NCI-H748 treated with DMSO at 0.1 percent for 48 hours (cell line): ENCODE measurements around the gene STT3A.
"Not testable (repeated sequence)": the region's sequence is repeated elsewhere in the genome, so short reads cannot be mapped to it uniquely, and the experiment has no call there.

Experiments used
- DNase-seq: peaks from one replicate; lab custom pipeline; 2025; lab: John Stamatoyannopoulos, UW

Gene STT3A

DNA sequence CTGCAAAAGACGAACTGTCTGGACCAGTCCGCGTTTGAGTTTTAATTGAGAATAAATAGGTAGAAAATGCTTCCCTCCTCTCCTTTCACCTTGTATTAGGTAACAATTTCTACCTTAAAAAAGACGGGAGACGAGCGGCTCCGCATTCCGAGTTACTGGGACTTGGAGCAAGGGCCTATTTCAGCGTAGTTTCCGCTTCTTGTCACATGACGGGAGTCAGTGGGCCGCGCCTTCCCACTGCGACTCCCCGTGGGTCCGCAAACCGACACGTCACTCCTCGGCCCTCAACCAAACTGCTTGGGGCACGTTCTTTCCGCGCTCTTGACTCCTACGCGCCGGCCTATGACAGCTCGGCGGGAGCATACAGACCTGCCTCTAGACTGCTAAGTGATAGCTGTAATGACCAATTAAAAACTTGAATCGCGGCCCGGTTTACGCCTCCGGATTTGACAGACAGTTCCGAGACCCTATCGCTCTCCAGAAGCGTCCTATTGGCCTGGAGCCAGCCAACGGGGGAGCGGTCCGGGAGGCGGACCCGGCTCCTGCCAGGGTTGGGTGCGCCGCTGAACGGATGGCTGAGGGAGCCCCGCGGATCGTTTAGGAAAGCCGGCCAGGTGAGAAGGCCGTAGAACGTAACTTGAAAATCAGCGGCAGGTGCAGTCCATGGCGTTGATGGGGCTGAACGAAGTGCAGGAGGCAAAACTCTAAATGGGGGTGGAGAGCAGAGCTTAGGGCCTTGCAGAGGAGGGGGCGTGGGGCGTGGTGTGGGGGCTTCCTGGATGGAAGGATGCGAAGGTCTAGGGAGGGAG is at the start of gene STT3A:
Gene STT3A (plus strand): TSS at position 548 of the 809 bp plus-strand sequence. CDS start 3,064 bp downstream, outside the sequence.
- peak; percentile 93 for DNase-seq

DNA sequence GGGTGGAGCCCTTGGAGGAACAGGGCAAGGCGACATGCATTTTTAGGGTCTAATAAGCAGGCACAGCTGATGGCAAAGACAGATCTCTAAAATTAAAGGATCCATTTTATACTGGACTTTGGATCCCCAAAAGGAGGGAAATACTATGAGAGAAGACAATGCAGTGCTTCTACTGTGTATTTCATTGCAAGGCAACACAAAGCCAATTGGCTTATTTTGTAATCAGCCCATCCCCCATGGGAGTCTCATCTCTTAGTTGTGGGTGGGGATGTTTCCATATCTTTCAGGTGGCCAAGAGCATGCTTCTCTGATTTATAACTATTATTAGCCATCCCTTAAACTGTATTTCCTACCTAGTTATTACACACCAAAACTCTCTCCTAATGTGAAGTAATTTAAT is 41.9 kb upstream of the STT3A start:
- no peak for DNase-seq

DNA sequence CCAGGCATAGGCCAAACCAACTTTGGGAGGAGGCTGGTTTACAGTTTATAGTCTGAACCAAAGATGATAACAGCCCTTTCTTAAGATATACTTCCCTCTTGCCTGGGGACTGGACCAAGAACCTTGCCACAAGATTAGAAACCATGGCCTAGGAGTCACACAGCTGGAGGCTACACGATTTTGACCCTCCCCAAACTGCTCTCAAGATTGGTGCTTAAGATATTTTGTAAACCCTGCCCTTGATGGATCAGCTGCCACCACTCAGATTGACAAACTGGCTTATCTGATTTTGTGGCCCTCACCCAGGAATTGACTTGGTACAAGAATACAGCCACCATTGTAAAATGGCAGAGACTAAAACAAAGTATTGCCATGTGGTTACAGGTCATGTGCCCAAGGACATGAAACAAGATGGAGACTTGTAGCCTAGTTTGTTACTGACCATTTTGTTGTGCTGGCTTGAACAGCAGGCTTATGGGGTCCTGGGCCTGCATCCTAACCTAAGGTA is 40.8 kb upstream of the STT3A start:
- no peak for DNase-seq

DNA sequence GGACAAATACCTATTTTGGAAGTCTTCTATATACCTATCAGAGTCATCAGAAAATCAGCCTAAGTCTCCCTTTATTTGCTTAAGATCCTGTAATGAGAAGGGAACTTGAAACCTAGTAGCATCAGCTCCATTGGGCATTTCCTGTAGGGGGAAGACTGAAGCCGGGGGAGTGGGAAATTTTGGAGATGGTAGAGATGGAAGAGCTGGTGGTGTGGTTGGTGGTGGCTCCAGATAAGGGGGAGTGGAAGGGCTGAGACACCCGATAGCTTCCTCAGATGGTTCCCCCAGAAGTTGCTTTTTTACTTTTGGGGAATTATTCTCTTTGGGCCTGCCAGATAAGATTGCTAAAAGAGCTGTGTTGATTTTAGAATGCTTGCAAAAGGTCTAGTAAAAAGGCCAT is 39.7 kb upstream of the STT3A start:
- DNase-seq = no peak

DNA sequence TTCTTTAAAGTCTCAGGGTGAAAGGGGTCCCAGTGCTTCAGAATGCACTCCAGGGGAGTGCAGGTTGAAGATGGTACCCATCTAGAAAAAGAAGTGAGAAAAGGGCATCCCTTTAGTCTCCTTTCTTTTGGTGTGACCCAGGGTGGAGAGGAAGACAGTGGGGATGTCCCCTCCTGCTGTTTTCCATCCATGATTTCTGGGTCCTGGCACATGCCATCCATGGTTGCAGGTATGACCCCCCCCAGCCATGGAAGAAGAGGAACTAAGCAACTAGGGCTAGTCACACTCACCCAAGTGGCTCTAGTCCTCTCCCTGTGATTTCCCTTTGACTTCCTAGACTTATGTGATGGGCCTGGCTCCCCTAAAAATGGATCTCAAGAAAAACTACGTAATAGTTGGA is 39.3 kb upstream of the STT3A start:
- DNase-seq = no peak

DNA sequence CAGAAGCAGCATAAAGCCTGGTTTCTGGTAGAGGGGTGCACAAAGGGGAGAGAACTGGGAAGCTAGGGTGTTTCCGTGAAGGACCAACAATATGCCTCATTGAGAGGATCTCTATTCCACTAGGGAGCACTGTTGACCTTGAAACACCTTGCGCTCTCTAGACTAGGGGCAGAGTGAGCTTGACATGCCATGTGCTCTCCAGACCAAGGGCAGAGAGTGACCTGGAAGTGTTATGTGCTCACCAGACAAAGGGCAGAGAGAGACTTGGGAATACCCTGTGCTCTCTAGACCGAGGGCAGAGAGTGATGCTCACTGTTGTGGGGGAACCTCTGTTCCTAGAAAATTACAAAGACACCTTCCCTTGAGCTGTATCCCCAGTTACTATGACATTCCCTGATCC is 38.6 kb upstream of the STT3A start:
- DNase-seq = no peak

DNA sequence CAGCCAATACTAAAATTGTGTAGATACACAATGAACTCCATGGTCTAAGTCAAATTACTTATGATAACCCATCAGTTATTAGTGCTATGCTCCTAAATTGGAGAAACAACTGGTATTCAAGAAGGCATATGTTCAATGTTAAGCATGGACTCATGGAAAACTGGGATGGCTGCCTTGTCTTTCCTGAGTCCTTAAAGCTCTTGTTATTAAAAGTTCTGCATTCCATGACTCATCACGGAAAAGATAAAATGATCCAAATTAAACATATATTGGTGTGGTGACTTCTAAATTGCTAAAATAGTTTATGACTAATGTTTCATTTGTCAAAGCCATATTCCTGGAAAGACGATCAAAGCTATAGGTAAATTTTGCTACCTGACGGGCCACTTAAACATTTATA is 32.8 kb upstream of the STT3A start:
- no peak for DNase-seq

DNA sequence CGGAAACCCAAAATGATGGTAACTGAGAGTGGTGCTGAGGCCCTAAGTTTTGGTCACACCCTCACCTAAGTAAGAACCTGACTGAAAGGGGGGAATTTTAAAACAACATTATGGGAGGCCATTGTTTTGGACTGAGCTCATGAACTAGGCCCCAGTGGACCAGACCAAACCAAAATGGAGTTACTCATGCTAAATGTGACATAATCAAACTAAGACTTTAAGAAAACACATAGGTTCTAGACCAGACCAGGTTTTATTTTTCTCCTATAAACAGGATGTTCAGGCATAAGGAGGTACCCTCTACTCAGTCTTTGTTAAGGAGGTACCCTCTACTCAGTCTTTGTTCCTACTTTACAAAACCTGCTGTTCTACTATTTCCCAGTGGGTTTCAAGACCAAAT is 30.7 kb upstream of the STT3A start:
- no peak for DNase-seq

DNA sequence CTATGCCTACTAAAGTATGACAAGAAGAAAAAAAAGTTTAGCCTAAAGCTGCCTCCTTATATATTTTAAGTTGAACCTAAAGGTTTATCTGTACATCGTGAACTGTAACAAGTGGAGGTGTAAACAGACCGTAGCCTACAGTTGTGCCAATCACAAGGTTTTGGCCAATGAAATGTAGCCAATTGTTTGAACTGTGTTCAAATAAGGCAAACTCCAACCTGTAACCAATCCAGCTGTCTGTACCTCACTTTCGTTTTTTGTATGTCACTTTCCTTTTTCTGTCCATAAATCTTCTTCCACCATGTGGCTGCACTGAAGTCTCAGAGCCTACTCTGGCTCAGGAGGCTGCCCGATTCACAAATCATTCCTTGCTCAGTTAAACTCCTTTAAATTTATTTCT is 30.2 kb upstream of the STT3A start:
- DNase-seq = no peak

DNA sequence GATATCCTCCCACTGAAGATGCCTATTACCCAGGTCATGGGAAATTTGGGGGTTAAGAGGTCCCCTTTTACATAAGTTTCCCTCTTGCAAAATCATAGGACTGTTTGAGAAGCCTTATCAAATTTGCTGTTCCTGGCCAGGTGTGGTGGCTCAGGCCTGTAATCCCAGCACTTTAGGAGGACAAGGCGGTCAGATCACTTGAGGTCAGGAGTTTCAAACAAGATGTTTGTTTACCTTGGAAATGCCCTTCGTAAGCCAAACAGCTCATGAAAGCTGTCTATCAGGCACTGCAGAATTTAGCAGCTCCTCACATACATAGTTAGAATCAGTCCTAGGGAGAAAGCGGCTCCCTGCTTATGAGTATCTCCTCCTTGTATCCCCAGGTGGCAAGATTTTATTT is 28.3 kb upstream of the STT3A start:
- no peak for DNase-seq

DNA sequence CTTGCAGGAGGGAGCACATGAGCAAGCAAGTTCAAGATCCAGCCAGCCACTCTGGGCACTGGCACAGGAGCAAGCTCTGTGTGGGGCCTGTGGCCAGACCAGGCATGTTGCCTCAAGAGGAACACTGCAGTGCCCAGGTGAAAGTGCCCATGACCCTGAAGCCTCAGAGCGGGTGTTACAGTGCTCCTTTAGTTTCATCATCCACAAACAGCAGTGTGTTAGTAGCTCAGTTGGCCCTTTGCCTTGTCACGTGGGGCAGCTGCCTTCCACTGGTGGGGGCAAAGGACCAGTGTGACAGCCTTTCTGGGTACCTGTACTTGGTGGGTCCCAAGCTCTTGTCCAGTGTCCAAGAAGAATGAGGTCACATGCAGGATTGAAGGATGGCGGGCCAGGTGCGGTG is 26.4 kb upstream of the STT3A start:
- DNase-seq = no peak

DNA sequence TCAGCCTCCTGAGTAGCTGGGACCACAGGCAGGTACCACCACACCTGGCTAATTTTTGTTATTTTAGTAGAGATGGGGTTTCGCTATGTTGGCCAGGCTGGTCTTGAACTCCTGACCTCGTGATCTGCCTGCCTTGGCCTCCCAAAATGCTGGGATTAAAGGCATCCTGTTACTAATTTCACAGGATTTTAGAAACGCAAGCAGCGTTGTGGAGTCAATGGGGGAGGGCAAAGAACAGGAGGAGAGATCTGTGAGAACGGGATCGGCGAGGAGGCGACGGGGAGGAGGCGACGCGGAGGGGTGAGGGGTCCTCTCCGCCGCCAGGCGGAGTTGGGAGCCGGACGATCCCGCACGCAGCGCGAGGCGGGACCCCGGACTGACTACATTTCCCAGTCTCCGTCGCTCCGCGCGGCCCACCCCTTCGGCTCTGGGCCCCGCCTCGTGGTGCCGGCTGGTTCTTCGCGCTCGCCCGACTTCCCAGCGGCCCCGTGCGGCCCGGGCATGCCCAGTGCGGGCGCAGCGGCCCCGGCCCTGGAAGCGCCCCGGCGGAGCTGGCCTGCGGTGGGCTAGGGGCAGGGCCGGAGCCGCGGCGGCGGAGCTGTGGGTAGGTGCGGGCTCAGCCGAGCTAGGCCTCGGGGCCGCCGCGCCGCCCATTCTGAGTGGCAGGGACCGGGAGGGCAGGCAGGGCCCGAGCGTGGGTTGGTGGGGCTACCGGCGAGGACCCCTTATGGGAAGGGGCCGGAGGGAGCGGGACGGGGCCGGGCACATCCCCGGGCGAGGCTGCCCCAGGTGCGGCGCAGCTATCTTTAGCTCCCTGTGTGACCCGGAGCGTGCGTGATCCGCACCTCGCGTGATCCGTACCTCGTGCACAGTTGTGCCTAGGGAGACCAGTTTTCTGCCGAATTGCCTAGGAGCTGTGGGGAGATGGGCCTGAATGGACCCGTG is 23.4 kb upstream of the STT3A start, which contains the start of gene EI24:
Gene EI24 (plus strand): TSS at position 508 of the 945 bp plus-strand sequence. CDS start 3,051 bp downstream, outside the sequence.
- DNase-seq = peak; percentile 22

DNA sequence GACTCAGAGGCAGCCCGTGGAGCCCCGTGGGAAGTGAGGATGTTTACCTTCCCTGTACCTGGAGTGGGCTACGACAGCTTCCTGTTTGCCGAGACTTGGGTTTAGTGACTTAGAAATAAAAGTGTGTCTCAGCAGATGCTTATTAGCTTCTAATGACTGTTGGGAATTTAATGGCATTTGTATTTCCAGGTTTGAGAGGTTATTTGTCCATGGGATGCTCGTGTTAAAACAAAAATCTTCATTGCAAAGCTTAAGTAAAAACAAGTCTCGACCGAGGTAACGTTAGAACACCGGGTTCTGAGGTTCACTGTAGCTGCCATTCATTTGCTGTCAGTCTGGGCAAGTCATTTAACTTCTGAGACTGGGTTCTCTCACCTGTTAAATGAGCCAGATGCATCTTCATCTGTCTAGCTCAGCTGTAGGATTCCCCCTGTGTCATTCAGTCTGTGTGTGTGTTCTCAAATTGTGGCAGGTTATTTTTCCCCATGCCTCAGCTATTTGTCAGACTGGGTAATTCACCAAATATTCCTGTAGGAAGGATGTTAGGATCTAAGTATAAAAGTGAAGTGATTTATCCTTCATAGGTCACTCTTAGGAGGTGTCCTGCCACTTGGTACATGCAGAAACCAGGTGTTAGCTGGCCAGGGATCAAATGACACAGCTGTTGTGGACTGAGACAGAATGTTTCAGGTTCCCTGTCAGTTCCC is 22.6 kb upstream of the STT3A start:
- DNase-seq = no peak

DNA sequence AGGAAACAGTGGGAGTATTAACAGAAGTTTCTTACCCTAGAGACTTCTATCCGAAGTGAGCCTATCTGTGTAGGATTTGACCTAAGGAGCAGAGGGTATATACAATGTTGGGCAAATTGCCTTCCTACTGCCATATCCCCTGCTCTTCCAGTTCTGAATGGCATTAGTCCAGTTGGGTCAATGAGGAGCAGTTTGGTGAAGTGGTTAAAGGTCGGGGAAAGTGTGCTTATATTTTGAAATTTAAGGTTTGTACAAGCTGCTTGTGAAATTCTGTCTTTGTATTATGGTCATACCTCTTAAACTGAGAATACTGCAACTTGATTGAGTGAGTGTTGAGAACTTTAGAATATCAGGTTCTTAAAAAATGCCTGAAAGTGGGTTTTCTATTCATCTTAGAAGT is 21.7 kb upstream of the STT3A start:
- no peak for DNase-seq

DNA sequence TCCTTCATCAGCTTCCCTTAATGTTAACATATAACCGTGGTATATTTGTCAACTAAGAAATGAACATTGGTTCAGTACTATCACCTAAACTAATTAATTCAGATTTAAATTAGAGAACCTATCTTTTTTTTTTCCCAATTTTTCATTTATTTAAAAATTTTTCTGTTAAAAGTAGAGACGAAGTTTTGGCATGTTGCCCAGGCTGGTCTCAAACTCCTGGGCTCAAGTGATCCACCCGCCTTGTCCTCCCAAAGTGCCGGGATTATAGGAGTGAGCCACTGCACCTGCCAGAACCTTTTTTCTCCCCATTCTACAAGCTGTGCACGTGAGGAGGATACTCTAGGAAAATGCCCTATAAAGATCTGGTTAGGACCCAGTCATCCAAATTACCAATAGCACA is 19.7 kb upstream of the STT3A start:
- DNase-seq = no peak

DNA sequence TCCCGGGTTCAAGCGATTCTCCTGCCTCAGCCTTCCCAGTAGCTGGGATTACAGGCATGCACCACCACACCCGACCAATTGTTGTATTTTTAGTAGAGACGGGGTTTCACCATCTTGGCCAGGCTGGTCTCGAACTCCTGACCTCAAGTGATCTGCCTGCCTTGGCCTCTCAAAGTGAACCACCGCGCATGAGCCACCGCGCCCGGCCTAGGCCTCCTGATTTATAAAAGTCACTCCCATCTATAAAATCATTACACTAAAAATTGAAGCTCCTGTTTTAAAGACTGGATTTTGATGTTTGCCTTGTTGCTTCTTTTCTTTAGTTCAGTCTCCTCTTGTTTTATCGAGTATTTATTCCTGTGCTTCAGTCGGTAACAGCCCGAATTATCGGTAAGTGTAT is 15.5 kb upstream of the STT3A start:
- not testable (repeated sequence) for DNase-seq

DNA sequence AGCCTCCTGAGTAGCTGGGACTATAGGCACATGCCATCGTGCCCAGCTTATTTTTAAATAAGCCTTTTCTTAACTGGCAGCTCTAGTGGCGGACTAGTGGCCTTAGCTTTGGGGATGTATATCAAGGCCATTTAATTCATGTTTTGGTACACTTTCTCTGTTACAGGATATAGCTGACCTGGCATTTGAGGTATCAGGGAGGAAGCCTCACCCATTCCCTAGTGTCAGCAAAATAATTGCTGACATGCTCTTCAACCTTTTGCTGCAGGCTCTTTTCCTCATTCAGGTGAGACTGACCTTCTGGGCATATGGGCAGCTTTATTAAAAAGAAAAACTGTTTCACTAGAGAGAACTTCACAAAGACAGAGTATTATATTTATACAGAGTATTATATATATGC is 13.9 kb upstream of the STT3A start:
- no peak for DNase-seq

DNA sequence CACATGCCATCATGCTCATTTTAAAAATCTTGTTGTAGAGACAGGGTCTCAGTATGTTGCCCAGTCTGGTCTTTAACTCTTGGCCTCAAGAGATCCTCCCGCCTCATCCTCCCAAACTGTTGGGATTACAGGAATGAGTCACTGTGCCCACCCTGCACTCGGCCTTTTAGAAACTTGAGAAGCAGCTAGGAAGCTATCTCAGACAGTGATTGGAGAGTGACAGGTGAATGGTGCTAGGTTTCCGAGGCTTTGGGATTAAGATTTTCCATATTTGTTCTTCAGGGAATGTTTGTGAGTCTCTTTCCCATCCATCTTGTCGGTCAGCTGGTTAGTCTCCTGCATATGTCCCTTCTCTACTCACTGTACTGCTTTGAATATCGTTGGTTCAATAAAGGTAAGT is 12.8 kb upstream of the STT3A start:
- DNase-seq = no peak

DNA sequence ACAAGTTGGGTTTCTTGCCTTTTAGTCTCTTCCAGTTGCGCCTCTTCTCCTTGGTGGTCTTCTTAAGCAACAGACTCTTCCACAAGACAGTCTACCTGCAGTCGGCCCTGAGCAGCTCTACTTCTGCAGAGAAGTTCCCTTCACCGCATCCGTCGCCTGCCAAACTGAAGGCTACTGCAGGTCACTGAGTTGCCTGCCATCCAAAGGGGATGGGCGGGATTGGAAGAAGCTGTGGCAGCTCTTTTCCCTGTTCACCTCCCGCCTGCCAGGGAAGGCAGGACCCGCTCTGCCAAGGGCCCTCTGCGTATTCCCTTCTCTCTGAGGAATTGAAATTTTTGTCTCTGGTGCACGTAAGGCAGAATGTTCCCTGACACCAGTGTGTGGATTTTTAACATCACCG is 9.2 kb upstream of the STT3A start:
- no peak for DNase-seq

DNA sequence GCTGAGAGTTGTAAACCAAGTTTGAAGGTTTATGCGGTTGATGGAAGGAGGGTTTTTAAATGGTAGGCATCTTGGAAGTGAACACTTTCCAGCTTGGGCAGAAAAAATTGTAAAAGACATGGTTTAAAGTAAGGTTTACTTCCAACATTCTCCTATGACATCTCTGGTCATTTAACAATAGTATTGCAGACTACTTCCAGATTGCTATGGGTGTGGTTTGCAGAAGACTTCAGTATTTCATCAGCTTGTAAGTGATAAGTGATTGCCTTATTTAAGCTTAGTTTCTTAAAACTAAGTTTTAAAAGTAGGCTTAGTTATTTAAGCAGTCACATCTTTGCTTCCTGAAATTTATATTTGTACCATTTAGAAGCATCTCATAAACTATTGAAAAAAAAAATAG is 7.2 kb upstream of the STT3A start:
- no peak for DNase-seq

DNA sequence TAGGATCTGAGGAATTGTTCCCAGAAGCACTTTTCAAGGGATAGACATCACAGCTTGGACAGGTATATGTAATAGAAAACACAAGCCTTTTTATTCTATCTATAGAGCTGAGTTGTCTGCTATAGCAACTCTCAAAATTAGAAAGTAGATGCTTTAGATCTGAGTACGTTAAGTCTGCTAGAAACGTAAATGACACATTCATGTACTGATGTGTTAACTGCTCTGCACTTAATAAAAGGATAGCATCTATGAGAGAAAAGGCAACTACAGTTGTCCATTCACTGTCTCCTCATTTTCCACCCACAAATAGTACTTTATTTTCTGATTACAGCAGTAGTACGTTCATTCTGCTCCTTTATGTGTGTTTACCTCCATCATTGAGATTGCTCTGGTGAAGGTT is 6.0 kb upstream of the STT3A start:
- DNase-seq = no peak

DNA sequence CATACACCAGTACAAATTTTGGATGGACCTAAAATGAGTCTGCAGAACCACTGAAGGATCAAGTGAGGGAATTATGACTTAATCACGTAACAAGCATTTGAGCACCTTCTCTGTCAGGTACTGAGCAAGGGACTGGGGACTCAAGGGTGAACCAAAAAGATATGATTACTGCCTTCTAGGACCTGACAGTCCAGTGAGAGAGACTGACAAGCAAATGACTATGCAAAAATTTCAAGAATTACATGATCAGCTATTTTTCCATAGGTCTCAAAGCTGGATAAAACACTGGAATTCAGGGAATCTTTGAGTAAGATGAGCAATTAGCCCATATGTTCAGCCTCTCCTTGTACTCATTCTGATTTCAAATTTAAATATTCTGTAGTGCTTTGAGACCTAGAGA is 5.2 kb upstream of the STT3A start:
- no peak for DNase-seq
